CD4-positive, alpha-beta T cell treated with Interleukin-4 for 1 hour (primary cell): Measurements from ENCODE around the gene MEN1.
A peak's percentile ranks its signal among the peaks of the same experiment; 100 is the strongest.

Experiments used
- DNase-seq, 2 donors: peaks; one replicate each; pipeline ENCODE4 v3.0.0-alpha.2; 2020 to 2022

Gene MEN1

DNA sequence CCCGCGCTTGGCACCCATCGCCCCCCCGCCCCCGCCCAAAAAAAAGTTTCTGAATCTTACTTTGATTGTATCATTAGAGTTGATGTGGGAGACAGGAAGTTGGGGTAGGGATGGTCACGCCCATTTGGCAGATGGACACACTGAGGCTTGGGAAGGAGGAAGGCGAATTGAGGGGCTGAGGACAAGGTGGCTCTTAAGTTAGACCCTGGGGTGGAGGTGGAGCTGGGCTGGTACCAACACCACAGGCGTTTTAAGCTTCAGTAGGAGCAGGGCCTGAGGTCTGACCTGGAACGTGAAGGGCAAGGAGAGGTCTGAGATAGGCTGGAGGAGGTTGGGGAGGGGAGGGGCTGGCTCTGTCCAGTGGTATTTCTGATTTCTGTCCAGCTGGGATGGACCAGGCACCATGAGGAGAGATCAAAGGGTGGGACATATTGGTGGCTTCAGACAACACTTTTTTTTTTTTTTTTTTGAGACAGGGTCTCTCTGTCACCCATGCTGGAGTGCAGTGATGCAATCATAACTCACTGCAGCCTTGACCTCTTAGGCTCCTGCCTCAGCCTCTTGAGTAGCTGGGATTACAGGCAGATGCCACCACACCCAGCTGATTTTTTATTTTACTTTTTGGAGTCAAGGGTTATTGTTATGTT is 34.9 kb upstream of the MEN1 start:
- no peak for DNase-seq

DNA sequence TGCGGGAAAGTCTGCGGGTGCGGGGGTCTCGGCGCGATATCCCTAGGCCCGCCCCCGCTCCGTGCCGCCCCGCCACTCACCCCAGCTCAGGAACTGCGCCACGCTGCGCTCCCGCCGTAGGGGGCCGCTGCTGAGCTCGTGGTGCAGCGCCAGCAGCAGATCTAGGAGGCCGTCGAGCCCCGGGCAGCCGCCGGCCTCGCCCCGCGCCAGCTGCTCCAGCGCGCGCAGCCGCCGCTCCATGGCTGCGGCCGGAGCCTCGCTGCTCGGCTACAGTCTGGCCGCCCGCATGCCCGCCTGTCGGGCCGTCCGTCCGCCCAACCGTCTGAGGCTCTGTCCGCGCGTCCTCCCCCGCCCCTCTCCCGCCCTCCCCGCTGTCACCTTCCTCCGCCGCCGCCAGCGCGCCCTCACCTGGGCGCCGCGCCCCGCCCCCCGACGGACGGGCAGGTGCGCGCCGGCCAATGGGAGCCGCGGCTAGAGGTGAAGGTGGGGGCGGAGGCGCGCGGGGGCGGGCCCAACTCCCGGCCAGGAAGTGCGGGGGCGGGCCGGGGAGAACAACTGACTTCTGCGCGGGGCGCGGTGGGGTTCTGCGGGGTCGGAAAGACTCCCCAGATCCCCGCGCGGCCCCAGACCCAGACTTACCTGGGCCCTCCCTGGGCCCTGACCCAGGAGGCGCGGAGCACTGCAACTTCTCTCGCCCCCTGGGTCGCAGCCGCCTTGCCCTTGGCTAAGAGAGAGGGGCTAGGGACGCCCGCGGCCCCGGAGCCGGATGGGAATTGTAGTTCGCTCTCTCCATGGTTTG is 34.2 kb upstream of the MEN1 start, which contains the start of gene CDC42BPG:
Gene CDC42BPG, minus strand, starts transcription at position 324 of the 799 bp plus-strand sequence. Its CDS starts 84 bp downstream, at position 240.
- DNase-seq, result peak; percentile 76 to 82

DNA sequence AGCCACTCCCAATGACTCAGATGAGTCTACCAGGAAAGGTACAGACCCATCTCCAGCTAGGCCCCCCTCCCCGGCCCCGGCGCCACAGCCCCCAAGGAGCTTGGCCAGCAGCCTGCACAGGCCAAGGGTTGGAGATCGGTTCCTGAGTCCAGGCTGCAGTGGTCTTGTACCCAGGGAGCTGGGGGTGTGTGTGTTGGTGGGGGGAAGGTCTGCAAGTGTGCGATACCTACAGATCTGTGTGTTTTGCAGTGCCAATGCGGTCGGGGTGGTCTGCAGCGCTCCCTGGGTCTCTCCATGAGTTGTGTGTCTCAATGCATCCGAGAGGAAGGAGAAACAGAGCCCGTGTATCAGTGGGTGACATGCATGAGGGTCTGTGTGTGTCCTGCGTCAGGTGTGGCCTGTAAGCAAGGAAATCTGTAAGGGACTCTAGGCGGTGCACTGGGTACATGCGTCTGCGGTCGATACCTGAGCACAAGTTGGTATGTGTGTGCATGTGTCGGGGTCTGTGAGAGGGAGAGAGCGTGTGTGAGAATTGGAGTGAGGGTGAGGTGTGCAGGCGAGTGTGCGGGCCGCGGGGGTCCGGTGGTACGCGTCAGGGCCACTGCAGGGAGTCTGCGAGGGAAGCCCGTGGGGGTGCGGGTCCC is 33.5 kb upstream of the MEN1 start:
- no peak for DNase-seq

DNA sequence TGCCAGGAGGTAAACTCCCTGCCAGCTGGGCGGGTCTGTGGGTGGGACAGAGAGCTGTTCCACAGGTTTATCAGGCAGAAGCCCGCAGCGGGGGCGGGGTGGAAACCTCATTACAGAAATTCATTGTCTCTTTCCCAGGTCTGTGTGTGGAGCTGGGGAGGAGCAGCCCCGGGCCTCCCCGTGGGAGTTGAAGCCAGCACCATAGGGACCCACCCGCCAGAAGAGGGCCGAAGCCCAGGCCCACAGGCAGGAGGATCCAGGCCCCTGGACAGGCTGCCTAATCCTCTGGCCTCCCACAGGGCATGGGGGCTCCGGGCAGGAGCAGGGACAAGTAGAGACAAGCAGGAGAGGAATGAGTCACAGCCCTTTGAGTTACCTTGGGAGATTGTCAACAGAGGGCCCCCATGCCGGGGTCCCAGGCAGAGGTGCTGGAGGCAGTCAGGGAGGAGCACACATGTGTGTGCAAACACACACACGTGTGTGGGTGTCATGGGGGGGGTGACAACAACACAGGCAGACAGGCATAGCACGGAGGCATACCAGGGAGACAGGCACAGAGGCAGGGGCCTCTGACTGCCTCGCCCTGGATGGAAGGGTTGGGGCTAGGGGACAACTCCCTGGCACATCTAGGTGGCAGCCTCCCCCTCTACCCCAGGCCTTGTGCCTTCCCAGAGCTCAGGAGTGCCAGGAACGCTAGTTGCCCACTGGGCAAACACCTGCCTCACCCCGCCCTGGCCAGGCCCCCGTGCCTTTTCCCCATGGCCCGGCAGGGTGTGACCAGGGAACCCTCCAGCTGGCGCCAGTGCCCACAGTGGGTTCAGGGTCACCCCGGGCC is 32.7 kb upstream of the MEN1 start:
- DNase-seq, result no peak

- no peak for DNase-seq
These were observed 32.0 kb upstream of the MEN1 start for GRCh38 chr11:64842366-64842759.

- DNase-seq, result no peak
These were observed 31.4 kb upstream of the MEN1 start for GRCh38 chr11:64841592-64842365.

GRCh38 chr11:64839887-64840782 is 29.8 kb upstream of the MEN1 start:
- no peak for DNase-seq

GRCh38 chr11:64839335-64839734 is 29.0 kb upstream of the MEN1 start:
- DNase-seq, result no peak

- DNase-seq, result no peak
These were observed 28.4 kb upstream of the MEN1 start for GRCh38 chr11:64838600-64839334.

DNA sequence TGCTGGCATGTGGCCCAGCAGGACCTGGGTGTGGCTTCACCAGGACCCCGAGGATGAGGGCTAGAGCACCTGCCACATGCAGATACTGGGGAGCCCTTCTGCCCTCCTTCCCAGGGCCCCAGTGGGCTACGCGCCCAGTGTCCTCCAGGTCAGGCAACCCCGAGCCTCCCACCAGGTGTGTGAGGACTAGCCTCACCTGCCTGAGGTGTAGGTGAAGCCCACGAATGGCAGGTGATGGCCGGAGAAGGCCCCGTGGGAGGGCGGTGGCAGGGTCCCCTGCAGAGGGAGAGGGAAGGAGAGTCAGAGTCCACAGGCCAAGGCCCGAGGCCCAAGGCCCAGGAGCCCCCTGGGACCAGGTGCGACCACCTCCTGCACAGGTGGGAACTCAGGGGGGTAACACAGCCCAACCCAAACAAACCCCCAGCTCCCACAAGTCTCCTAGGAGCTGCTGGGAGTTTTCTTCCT is 27.6 kb upstream of the MEN1 start:
- no peak for DNase-seq

DNA sequence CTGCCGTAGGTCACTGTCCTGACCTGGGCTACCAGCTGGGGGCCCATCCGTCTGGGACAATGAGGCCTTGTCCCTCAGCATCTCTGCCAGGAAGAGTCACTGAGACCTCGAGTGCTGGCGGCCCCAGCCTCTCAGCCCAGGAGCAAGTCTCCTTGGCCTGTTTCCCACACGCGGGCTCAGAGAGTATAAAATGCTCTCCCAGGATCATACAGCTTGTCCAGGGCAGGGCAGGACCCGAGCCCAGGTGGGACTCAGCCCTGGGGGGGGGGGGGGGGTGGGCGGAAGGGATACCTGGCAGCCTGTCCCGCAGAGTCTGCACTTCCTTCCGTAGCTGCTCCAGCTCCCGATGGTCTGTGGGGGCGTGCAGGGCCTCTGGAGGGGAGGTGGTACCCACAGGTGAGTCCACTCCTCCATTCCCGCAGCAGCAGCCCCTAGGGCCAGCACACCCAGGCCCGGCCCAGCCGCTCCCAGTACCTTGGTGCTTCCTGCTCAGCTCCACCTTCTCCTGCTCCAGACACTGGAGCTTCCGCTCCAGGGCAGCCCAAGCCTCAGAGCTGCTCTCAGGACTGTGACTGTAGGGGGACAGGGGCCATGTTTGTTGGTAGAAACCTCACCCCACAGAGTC is 26.2 kb upstream of the MEN1 start:
- no peak for DNase-seq

- no peak for DNase-seq
These were observed 25.5 kb upstream of the MEN1 start for GRCh38 chr11:64835616-64836447.

DNA sequence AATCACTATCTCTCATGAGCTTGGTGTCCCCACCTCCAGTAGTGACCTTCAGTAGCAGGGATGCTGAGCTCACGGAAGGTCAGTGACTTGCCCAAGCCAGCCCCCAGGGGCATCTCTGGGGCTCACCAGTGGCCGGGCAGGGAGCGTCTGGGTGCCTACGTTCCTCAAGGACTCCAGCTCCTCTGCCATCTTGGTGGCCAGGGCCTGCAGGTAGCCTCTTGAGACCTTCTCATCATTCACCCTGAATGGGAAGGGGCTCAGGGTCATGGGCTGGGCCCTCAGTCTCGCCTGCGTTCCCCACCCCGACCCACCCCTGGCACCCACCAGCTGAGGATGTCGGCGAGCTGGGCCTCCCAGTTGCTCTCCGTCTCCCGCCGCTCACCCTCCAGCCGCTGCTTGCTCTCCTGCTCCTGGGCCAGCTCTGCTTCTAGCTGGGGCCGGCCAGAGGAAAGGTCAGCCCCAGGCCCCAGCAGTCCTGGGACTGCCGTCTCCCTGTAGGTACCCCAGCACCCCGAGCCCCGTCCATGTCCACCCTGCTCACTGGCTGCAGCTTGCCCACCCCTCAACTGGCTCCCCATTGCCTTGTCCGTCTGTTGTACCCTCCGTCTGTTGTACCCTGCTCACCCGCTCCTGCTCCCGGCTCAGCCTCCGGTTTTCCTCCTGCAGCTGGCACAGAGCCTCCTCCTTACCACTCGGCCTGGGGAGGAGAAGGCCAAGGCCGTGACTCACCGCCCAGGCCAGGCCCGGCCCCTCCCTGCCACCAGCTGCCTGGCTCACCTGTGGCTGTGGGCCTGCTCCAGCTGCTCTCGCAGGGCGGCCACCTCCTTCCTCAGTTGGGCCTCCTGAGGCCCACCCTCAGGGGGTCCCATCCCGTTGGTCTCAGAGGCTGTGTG is 24.6 kb upstream of the MEN1 start:
- no peak for DNase-seq

GRCh38 chr11:64834031-64834722 is 23.8 kb upstream of the MEN1 start:
- DNase-seq, result no peak

DNA sequence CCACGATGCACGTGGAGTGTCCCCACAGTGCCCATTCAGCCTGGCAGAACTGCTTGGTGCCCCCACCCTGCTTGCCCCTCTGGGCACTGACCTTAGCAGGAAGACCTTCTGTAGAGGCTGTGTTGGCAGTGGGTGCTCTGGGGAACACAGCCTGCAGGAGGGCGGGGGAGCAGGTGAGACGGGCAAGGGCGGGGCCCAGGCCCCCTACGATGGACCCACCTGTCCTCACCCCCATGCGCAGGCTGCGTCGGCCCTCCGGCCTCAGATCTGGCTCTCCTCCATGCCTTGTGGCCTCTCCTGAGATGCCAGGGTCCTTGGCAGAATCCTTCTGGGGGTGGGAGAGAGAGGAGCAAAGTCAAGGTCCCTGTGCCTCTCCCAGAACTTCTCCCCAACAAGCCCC is 23.2 kb upstream of the MEN1 start:
- DNase-seq, result no peak

DNA sequence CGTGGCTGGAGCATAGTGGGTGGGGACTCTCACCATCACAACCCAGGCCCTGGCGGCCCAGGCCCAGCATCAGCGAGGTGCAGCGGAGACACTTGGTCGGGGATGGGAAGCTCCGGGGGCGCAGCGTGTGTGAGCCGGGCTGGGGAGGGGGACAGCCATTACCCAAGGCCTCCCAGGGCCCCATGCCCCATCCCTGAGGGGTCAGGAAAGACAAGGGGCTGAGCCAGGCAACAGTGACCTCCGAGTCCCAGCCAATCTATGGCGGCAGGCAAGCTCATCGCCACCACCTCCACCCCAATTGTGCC is 22.8 kb upstream of the MEN1 start:
- DNase-seq, result no peak

- DNase-seq, result no peak
These were observed 22.3 kb upstream of the MEN1 start for GRCh38 chr11:64832467-64833197.
